PFSK-1 (cell line): Measurements from ENCODE around the gene FGF14.

Source experiments
- FOXP2 ChIP-seq: optimal IDR thresholded peaks from 2 replicates; pipeline ENCODE3; 2011; ENCODE audit warnings: borderline replicate concordance, control low read depth, inconsistent platforms; ENCODE audit not compliant: insufficient read depth; ENCODE audit errors: extremely low read length, extremely low read depth
- POLR2AphosphoS5 ChIP-seq: IDR thresholded peaks from 2 replicates; pipeline ENCODE4 v1.6.1; 2012; ENCODE audit warnings: low read depth, mild to moderate bottlenecking, control low read depth, low read length, moderate library complexity
- SIN3A ChIP-seq: IDR thresholded peaks from 2 replicates; pipeline ENCODE4 v1.6.1; 2012; ENCODE audit warnings: mild to moderate bottlenecking, low read length, moderate library complexity, borderline replicate concordance; ENCODE audit not compliant: insufficient read depth
- TAF1 ChIP-seq: IDR thresholded peaks from 2 replicates; pipeline ENCODE4 v1.6.1; 2012; ENCODE audit warnings: low read length, control low read depth, borderline replicate concordance; ENCODE audit not compliant: insufficient read depth
- TF ChIP-seq, protein P1 (sequence below), 2 experiments: IDR thresholded peaks; 2 replicates each; pipeline versions ENCODE4 v1.6.1 to v1.8.0; 2011 to 2012; ENCODE audit warnings: low read depth in 2 of 2, low read length in 2 of 2, control low read depth in 1 of 2, inconsistent platforms in 1 of 2, mild to moderate bottlenecking in 1 of 2, moderate library complexity in 1 of 2; ENCODE audit not compliant: insufficient read depth in 1 of 2

The FGF14 gene

GRCh38 chr13:101916775-101917474 is 484.9 kb downstream of the FGF14 start:
- TF ChIP-seq POLR2AphosphoS5, result no peak
- TF ChIP-seq TAF1, result no peak
- TF ChIP-seq FOXP2, result no peak
- TF ChIP-seq, protein P1, sequence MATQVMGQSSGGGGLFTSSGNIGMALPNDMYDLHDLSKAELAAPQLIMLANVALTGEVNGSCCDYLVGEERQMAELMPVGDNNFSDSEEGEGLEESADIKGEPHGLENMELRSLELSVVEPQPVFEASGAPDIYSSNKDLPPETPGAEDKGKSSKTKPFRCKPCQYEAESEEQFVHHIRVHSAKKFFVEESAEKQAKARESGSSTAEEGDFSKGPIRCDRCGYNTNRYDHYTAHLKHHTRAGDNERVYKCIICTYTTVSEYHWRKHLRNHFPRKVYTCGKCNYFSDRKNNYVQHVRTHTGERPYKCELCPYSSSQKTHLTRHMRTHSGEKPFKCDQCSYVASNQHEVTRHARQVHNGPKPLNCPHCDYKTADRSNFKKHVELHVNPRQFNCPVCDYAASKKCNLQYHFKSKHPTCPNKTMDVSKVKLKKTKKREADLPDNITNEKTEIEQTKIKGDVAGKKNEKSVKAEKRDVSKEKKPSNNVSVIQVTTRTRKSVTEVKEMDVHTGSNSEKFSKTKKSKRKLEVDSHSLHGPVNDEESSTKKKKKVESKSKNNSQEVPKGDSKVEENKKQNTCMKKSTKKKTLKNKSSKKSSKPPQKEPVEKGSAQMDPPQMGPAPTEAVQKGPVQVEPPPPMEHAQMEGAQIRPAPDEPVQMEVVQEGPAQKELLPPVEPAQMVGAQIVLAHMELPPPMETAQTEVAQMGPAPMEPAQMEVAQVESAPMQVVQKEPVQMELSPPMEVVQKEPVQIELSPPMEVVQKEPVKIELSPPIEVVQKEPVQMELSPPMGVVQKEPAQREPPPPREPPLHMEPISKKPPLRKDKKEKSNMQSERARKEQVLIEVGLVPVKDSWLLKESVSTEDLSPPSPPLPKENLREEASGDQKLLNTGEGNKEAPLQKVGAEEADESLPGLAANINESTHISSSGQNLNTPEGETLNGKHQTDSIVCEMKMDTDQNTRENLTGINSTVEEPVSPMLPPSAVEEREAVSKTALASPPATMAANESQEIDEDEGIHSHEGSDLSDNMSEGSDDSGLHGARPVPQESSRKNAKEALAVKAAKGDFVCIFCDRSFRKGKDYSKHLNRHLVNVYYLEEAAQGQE (IDR thresholded peaks at IDR 0.05; ENCODE audit: insufficient read depth in 1 of 2, low read depth in 2 of 2, low read length in 2 of 2), result no peak

DNA sequence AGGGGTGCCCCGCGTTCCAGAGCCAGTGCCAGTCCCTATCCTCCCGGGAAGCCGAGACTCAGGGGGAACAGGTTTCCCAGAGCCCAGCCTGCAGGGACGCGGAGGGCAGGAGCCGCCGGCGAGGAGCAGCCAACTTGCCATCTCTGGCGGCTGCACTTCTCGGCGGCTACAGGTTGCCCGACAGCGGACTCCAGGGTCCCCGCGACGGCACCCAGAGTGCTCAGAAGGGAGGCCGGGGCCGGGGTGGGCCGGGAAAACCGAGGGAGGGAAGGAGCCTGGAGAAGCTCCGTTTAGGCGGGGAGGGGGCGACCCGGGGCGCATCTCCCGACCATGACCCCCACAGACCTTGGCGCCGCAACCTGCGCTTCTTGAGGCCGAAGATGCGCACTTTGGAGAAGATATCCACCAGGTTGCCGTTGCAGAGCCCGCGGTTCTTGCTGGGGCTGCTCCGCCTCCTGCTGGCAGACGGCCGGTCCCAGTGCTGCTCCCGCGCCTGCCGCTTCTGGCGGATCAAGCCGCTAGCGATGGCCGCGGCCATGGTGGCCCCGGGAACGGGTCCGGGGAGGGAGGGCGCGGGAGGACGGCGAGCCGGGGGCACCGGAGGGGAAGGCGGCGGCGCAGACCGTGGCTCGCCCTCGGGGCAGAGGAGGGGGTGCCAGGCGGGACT is 485.6 kb downstream of the FGF14 start:
- TF ChIP-seq, protein P1 (IDR thresholded peaks at IDR 0.05; ENCODE audit: insufficient read depth in 1 of 2, low read depth in 2 of 2, low read length in 2 of 2), result no peak
- no peak for TF ChIP-seq FOXP2
- no peak for TF ChIP-seq SIN3A
- no peak for TF ChIP-seq POLR2AphosphoS5
- no peak for TF ChIP-seq TAF1

DNA sequence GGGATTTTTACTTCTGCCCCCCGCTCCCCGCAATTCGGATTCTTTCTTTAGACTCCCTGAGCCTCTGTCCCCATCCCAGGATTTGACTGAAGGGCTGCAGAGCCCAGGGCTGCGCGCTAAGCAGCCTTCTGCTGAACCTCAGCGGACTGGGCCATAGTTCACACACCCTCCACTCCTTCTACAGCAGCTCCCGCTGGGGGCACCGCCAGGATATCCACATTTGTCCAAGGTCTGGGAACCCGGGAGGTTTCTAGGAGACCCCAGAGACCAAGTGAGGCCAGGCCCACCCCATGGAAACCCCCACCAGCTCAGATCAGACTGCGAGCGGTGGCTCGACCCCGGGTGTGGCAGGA is 486.1 kb downstream of the FGF14 start:
- TF ChIP-seq SIN3A (no peak), FOXP2 (no peak), POLR2AphosphoS5 (no peak), TAF1 (no peak)
- TF ChIP-seq, protein P1 (IDR thresholded peaks at IDR 0.05; ENCODE audit: insufficient read depth in 1 of 2, low read depth in 2 of 2, low read length in 2 of 2), result no peak

- TF ChIP-seq, protein P1 (IDR thresholded peaks at IDR 0.05; ENCODE audit: insufficient read depth in 1 of 2, low read depth in 2 of 2, low read length in 2 of 2), result no peak
- TF ChIP-seq FOXP2 (no peak), POLR2AphosphoS5 (no peak), SIN3A (no peak), TAF1 (no peak)
Observed at GRCh38 chr13:101915331-101915730, 486.5 kb downstream of the FGF14 start.

DNA sequence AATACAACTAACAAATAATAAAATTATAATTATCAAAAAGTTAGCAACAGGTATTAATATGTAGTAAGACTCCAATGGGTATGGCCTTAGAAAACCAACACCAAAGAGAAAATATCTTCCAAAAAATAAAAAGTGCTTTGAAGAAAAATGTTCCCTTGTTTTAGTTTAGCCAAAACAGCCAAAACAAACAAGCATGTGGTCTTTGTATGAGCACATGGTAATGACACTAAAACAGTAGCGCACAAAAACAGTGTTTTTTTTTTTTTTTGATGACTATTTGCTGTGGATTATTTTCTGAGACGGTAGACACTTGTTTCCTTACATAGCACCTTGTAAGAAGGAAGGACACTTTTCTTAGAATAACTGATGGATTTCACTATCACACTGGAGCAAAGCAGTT is 490.1 kb downstream of the FGF14 start:
- TF ChIP-seq TAF1 (no peak), FOXP2 (no peak), POLR2AphosphoS5 (no peak)
- TF ChIP-seq, protein P1 (IDR thresholded peaks at IDR 0.05; ENCODE audit: insufficient read depth in 1 of 2, low read depth in 2 of 2, low read length in 2 of 2), result no peak
